SK-N-SH (cell line): ENCODE measurements around the gene BNC2. TPM values are rescaled to one million over a fixed set of nuclear protein-coding genes. Genes with fewer than 3 reads are reported as not detected.

Experiments
- CTCF ChIA-PET: fragments of 300-600, 350-600 bp; formaldehyde crosslinking; extraction: SDS; loops from one replicate; lab custom pipeline; 2021; lab: Yijun Ruan, JAX
- POLR2A ChIA-PET: fragments of 350-600 bp; sonication (Branson Sonifier 250); formaldehyde crosslinking; extraction: SDS; loops from one replicate; lab custom pipeline; 2020; ENCODE audit warnings: antibody characterized with exemption, inconsistent platforms; lab: Yijun Ruan, JAX
- DNase-seq: peaks from one replicate; pipeline ENCODE4 v3.0.0; 2012
- H2AFZ ChIP-seq: fragments of 200-600 bp; sonication (generic); 2 replicates; pipeline ENCODE4 v1.8.1; 2016; ENCODE audit warnings: antibody characterized with exemption, mild to moderate bottlenecking, low read depth
- H3F3A ChIP-seq: fragments of 200-600 bp; sonication (generic); replicated peaks from 2 replicates; pipeline ENCODE3; 2016; ENCODE audit warnings: antibody characterized with exemption, mild to moderate bottlenecking; ENCODE audit not compliant: insufficient read depth
- H3K27ac ChIP-seq, 2 experiments: fragments of 200-500 bp in 1 of 2; fragments of 200-600 bp in 1 of 2; sonication (Bioruptor generic) in 1 of 2; sonication (generic), shearing (Covaris generic) in 1 of 2; 2 replicates each; pipeline versions ENCODE4 v1.5.1 to v1.6.1; 2014 to 2016; ENCODE audit warnings: low read depth in 2 of 2, inconsistent platforms in 1 of 2, low read length in 1 of 2, mild to moderate bottlenecking in 1 of 2, mixed read lengths in 1 of 2
- H3K27me3 ChIP-seq: fragments of 200-600 bp; sonication (generic), shearing (Covaris generic); 2 replicates; pipeline ENCODE4 v1.6.1; 2016; ENCODE audit warnings: mixed run types; ENCODE audit not compliant: insufficient read depth
- H3K36me3 ChIP-seq, 2 experiments: fragments of 200-500 bp in 1 of 2; fragments of 200-600 bp in 1 of 2; sonication (Bioruptor generic) in 1 of 2; sonication (generic) in 1 of 2; replicated peaks in 1 of 2; 2 replicates each; pipeline versions ENCODE3 to v1.5.1; 2014 to 2016; ENCODE audit warnings: low read length in 1 of 2, mild to moderate bottlenecking in 1 of 2; ENCODE audit not compliant: insufficient read depth in 2 of 2, control insufficient read depth in 1 of 2
- H3K4me1 ChIP-seq, 2 experiments: fragments of 200-500 bp in 1 of 2; fragments of 200-600 bp in 1 of 2; sonication (Bioruptor generic) in 1 of 2; sonication (generic), shearing (Covaris generic) in 1 of 2; 2 replicates each; pipeline versions ENCODE4 v1.5.1 to v1.6.1; 2014 to 2016; ENCODE audit warnings: low read depth in 1 of 2, low read length in 1 of 2, mixed run types in 1 of 2; ENCODE audit not compliant: insufficient read depth in 2 of 2, control insufficient read depth in 1 of 2
- H3K4me2 ChIP-seq: fragments of 200-600 bp; sonication (generic), shearing (Covaris generic); 2 replicates; pipeline ENCODE4 v1.6.1; 2017; ENCODE audit warnings: mixed run types
- H3K4me3 ChIP-seq, 2 experiments: fragments of 200-500 bp in 1 of 2; fragments of 200-600 bp in 1 of 2; sonication (Bioruptor generic) in 1 of 2; sonication (generic), shearing (Covaris generic) in 1 of 2; 2 replicates each; pipeline versions ENCODE4 v1.5.1 to v1.8.1; 2014 to 2016; ENCODE audit warnings: low read depth in 2 of 2, inconsistent platforms in 1 of 2, low read length in 1 of 2, mild to moderate bottlenecking in 1 of 2, mixed read lengths in 1 of 2, moderate library complexity in 1 of 2
- H3K79me2 ChIP-seq: fragments of 200-600 bp; sonication (generic); 2 replicates; pipeline ENCODE4 v1.8.1; 2017; ENCODE audit warnings: mild to moderate bottlenecking; ENCODE audit not compliant: insufficient read depth
- H3K9ac ChIP-seq: fragments of 200-600 bp; sonication (generic); 2 replicates; pipeline ENCODE4 v1.6.1; 2017; ENCODE audit warnings: mixed run types
- H3K9me2 ChIP-seq: fragments of 200-600 bp; sonication (generic); 2 replicates; pipeline ENCODE4 v1.6.1; 2017; ENCODE audit warnings: mixed run types
- H3K9me3 ChIP-seq: fragments of 200-600 bp; sonication (generic); 2 replicates; pipeline ENCODE4 v1.6.1; 2017; ENCODE audit warnings: mixed run types, mild to moderate bottlenecking, moderate library complexity
- H4K20me1 ChIP-seq: fragments of 200-600 bp; sonication (generic); 2 replicates; pipeline ENCODE4 v1.6.1; 2017; ENCODE audit warnings: mild to moderate bottlenecking, mixed run types; ENCODE audit not compliant: insufficient read depth
- CHD2 ChIP-seq: fragments of 150-350 bp; IDR thresholded peaks from 2 replicates; pipeline ENCODE4 v1.6.1; 2018; ENCODE audit warnings: low read length; ENCODE audit not compliant: partially characterized antibody
- ELF1 ChIP-seq: IDR thresholded peaks from 2 replicates; pipeline ENCODE4 v1.4.0; 2012
- EP300 ChIP-seq, 2 experiments: IDR thresholded peaks; 2 replicates each; pipeline versions ENCODE4 v1.4.0 to v1.6.1; 2012; ENCODE audit warnings: borderline replicate concordance in 1 of 2, low read depth in 1 of 2, low read length in 1 of 2
- EZH2phosphoT487 ChIP-seq: fragments of 200-600 bp; sonication (generic); IDR thresholded peaks from 2 replicates; pipeline ENCODE4 v1.6.1; 2017; ENCODE audit warnings: low read depth, mixed run types, mild to moderate bottlenecking, antibody characterized with exemption, moderate library complexity, borderline replicate concordance
- FOSL2 ChIP-seq: IDR thresholded peaks from 2 replicates; pipeline ENCODE4 v1.4.0; 2012; ENCODE audit warnings: low read depth, mild to moderate bottlenecking, moderate library complexity, borderline replicate concordance
- GATA2 ChIP-seq: sonication (generic); formaldehyde crosslinking; IDR thresholded peaks from 2 replicates; pipeline ENCODE4 v1.5.0; 2020; ENCODE audit warnings: mild to moderate bottlenecking, missing genetic modification reagents
- MEF2A ChIP-seq: IDR thresholded peaks from 2 replicates; pipeline ENCODE4 v1.4.0; 2012; ENCODE audit warnings: low read depth, borderline replicate concordance
- NFIC ChIP-seq: IDR thresholded peaks from 2 replicates; pipeline ENCODE4 v1.4.0; 2012; ENCODE audit warnings: borderline replicate concordance
- NRF1 ChIP-seq: IDR thresholded peaks from 2 replicates; pipeline ENCODE4 v1.6.1; 2012; ENCODE audit warnings: low read depth, mild to moderate bottlenecking, low read length
- POLR2AphosphoS5 ChIP-seq: IDR thresholded peaks from 2 replicates; pipeline ENCODE4 v1.6.1; 2012; ENCODE audit warnings: low read depth, low read length
- RAD21 ChIP-seq: IDR thresholded peaks from 2 replicates; pipeline ENCODE4 v1.6.1; 2012; ENCODE audit warnings: mild to moderate bottlenecking, low read length
- RCOR1 ChIP-seq: fragments of 150-350 bp; IDR thresholded peaks from 2 replicates; pipeline ENCODE4 v1.6.1; 2017; ENCODE audit warnings: antibody characterized with exemption, low read length
- RFX5 ChIP-seq: IDR thresholded peaks from 2 replicates; pipeline ENCODE4 v1.6.1; 2012; ENCODE audit warnings: mild to moderate bottlenecking, improper control_type of control experiment, low read length
- SMC3 ChIP-seq: IDR thresholded peaks from 2 replicates; pipeline ENCODE4 v1.6.1; 2012; ENCODE audit warnings: low read depth, low read length, improper control_type of control experiment
- WGBS: methylation state at CpG from one replicate; pipeline ENCODE4 v1.1.6; 2017; ENCODE audit warnings: low lambda C conversion rate; 5-methylcytosine and 5-hydroxymethylcytosine counted together
- polyA plus RNA-seq, 3 experiments: library from polyadenylated mRNA; depleted of rRNA; stranded (reverse); fragments of >200 nt; gene quantifications; 2 replicates each; pipeline ENCODE4 v1.2.3, GENCODE V29; 2012
- TF ChIP-seq, protein P1 (sequence below): IDR thresholded peaks from 2 replicates; pipeline ENCODE4 v1.4.0; 2012; ENCODE audit warnings: low read depth
- TF ChIP-seq, protein P2 (sequence below): IDR thresholded peaks from 2 replicates; pipeline ENCODE4 v1.4.0; 2012; ENCODE audit warnings: low read depth, borderline replicate concordance
- TF ChIP-seq, protein P3 (sequence below): fragments of 150-350 bp; IDR thresholded peaks from 2 replicates; pipeline ENCODE4 v1.6.1; 2017; ENCODE audit warnings: antibody characterized with exemption, low read length, low read depth, borderline replicate concordance
- TF ChIP-seq, protein P4 (sequence below): IDR thresholded peaks from 2 replicates; pipeline ENCODE4; 2012

Gene BNC2
- polyA plus RNA-seq, 1 of the 3 experiments (the other 2 are of a cell fraction) = 8.8 TPM

DNA sequence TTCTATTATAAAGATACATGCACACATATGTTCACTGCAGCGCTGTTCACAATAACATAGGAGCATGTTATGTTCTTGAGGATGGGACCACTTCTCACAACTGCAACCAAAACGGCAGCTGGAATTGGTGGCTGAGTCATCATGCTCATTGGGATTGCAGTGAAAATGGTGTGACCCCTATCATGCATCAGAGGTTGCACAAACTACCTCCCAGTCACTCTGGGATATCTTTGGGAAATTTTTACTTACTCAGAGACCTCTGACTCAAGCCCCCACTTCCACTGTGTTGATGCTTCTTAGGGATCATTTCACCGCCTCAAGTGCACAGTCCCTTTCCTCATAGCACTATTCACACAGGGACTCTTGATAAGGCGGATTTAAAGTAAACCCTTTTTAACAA lies 474.1 kb downstream of the BNC2 start:
- no peak overlapping the region for H3K9ac ChIP-seq
- H3F3A ChIP-seq = no peaks in the 10 kb centered on the region
- CTCF ChIA-PET = no interaction called here
- no peak overlapping the region for H3K27ac ChIP-seq
- H3K4me3 ChIP-seq = no peak overlapping the region
- H3K4me1 ChIP-seq = 0 out of 4 replicates have a peak, but pooled peaks cover 0 to 4% of the 10 kb centered on the region in 2 experiments
- no peak for DNase-seq
- H3K9me2 ChIP-seq = no peaks in the 10 kb centered on the region
- no peaks in the 10 kb centered on the region for H4K20me1 ChIP-seq
- no peaks in the 10 kb centered on the region for H3K79me2 ChIP-seq
- no peak overlapping the region for H3K4me2 ChIP-seq
- POLR2A ChIA-PET = no interaction called here
- no peaks in the 10 kb centered on the region for H3K27me3 ChIP-seq
- no peak overlapping the region for H2AFZ ChIP-seq
- WGBS = 94% methylated on average over 4 of the region's 4 CpGs
- no peaks in the 10 kb centered on the region for H3K36me3 ChIP-seq
- H3K9me3 ChIP-seq = no peaks in the 10 kb centered on the region
- TF ChIP-seq, protein P1, sequence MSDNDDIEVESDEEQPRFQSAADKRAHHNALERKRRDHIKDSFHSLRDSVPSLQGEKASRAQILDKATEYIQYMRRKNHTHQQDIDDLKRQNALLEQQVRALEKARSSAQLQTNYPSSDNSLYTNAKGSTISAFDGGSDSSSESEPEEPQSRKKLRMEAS = no peak
- TF ChIP-seq EZH2phosphoT487 = no peak
- TF ChIP-seq ELF1 = no peak

DNA sequence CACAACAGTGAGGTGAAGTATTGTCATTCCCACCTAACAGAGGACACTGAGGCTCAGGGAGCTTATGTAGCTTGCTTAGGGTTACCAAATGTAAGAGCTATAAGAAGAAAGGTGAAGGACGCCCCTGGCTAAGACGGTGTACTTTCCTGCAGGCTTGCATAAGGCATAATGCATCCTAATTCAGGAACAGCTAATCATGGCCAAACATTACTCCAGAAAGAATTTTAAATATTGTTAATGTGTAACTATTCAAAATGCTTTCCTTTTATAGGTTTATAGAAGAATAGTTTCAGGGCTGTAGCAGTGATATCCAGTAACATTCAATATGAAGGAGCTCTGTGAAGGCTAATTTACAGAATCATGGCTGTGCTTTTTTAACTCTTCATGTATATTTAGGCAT lies 479.1 kb downstream of the BNC2 start:
- Histone ChIP-seq H3K27ac (no peak overlapping the region), H3K9me2 (no peaks in the 10 kb centered on the region), H3K4me3 (no peak overlapping the region), H2AFZ (no peak overlapping the region), H3K4me1 (peaks cover 0 to 3% of the 10 kb centered on the region in 2 experiments; a peak in 1 of 4 replicates), H3K9ac (no peak overlapping the region), H3K79me2 (no peaks in the 10 kb centered on the region), H3K4me2 (no peak overlapping the region), H4K20me1 (no peaks in the 10 kb centered on the region), H3F3A (no peaks in the 10 kb centered on the region), H3K9me3 (no peaks in the 10 kb centered on the region), H3K27me3 (no peaks in the 10 kb centered on the region), H3K36me3 (no peaks in the 10 kb centered on the region)
- WGBS = 89% methylated on average over 2 of the region's 2 CpGs
- TF ChIP-seq, protein P2, sequence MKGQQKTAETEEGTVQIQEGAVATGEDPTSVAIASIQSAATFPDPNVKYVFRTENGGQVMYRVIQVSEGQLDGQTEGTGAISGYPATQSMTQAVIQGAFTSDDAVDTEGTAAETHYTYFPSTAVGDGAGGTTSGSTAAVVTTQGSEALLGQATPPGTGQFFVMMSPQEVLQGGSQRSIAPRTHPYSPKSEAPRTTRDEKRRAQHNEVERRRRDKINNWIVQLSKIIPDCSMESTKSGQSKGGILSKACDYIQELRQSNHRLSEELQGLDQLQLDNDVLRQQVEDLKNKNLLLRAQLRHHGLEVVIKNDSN = no peak
- TF ChIP-seq SMC3 = no peak
- TF ChIP-seq, protein P1 = no peak
- TF ChIP-seq ELF1 = no peak
- no peak for TF ChIP-seq GATA2 (CRISPR knock-in tag)
- TF ChIP-seq EZH2phosphoT487 = no peak
- no peak for TF ChIP-seq CHD2
- TF ChIP-seq RCOR1 = no peak
- TF ChIP-seq RFX5 = no peak
- no peak for TF ChIP-seq MEF2A
- no peak for TF ChIP-seq EP300 (IDR thresholded peaks at IDR 0.05; ENCODE audit: borderline replicate concordance in 1 of 2, low read depth in 1 of 2, low read length in 1 of 2)
- no peak for TF ChIP-seq FOSL2
- TF ChIP-seq NFIC = no peak
- no peak for TF ChIP-seq RAD21
- no peak for TF ChIP-seq POLR2AphosphoS5
- TF ChIP-seq, protein P3, sequence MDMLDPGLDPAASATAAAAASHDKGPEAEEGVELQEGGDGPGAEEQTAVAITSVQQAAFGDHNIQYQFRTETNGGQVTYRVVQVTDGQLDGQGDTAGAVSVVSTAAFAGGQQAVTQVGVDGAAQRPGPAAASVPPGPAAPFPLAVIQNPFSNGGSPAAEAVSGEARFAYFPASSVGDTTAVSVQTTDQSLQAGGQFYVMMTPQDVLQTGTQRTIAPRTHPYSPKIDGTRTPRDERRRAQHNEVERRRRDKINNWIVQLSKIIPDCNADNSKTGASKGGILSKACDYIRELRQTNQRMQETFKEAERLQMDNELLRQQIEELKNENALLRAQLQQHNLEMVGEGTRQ = no peak
- TF ChIP-seq, protein P4, sequence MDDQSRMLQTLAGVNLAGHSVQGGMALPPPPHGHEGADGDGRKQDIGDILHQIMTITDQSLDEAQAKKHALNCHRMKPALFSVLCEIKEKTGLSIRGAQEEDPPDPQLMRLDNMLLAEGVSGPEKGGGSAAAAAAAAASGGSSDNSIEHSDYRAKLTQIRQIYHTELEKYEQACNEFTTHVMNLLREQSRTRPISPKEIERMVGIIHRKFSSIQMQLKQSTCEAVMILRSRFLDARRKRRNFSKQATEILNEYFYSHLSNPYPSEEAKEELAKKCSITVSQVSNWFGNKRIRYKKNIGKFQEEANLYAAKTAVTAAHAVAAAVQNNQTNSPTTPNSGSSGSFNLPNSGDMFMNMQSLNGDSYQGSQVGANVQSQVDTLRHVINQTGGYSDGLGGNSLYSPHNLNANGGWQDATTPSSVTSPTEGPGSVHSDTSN = no peak
- no peak for TF ChIP-seq NRF1
- CTCF ChIA-PET = interaction anchor here (1.0 to 1.7 kb wide), 2 partner anchors 10 to 30 kb away, joined by 3 to 4 read pairs; no protein-coding TSS in a partner anchor
- POLR2A ChIA-PET = no interaction called here
- DNase-seq = no peak
